Loucy (cell line): ENCODE data around the gene IMPACT.

ENCODE experiments used
- EZH2phosphoT487 ChIP-seq: fragments of 200-600 bp; IDR thresholded peaks from 2 replicates; pipeline ENCODE4 v1.6.1; 2018; ENCODE audit warnings: antibody characterized with exemption, mild to moderate bottlenecking, moderate library complexity, borderline replicate concordance
- TF ChIP-seq, protein P1 (sequence below): fragments of 200-600 bp; sonication (generic); conservative IDR thresholded peaks from 2 replicates; pipeline ENCODE4 v1.5.1; 2014; ENCODE audit warnings: mild to moderate bottlenecking, antibody characterized with exemption, low read length

DNA sequence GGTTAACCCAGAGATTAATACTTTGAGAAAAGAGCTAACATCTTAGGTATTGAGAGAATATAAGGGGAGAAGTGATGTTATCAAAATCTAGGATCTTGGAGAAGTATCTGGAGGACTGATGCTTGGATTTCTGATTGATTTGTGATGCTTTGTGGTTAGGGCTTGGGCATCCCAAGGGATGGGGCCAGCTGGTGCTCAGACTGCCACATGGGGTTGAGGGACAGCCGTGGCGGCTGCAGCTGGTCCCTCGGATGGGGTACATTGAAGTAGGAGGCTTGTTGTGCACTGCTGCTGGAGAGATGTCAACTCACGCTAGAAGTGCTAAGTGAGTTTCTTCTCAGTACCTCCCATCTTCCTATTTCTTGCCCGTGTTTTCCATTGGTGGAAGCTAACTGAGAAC, 56.4 kb downstream of the IMPACT start:
- TF ChIP-seq, protein P1, sequence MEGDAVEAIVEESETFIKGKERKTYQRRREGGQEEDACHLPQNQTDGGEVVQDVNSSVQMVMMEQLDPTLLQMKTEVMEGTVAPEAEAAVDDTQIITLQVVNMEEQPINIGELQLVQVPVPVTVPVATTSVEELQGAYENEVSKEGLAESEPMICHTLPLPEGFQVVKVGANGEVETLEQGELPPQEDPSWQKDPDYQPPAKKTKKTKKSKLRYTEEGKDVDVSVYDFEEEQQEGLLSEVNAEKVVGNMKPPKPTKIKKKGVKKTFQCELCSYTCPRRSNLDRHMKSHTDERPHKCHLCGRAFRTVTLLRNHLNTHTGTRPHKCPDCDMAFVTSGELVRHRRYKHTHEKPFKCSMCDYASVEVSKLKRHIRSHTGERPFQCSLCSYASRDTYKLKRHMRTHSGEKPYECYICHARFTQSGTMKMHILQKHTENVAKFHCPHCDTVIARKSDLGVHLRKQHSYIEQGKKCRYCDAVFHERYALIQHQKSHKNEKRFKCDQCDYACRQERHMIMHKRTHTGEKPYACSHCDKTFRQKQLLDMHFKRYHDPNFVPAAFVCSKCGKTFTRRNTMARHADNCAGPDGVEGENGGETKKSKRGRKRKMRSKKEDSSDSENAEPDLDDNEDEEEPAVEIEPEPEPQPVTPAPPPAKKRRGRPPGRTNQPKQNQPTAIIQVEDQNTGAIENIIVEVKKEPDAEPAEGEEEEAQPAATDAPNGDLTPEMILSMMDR = no peak
- no peak for TF ChIP-seq EZH2phosphoT487
